T-helper 2 cell treated with Interferon-gamma antibody and Interleukin-4, amounts not matched to agents 5 μg/mL and 100 μg/mL, for 36 hours (primary cell): ENCODE measurements around the gene RAB17.

Experiments
- DNase-seq: peaks from one replicate; pipeline ENCODE4 v3.0.0; 2021; ENCODE audit warnings: low spot score
- H3K27ac Mint-ChIP-seq: one replicate; pipeline ENCODE4 v1.8.0; 2021; ENCODE audit warnings: mild to moderate bottlenecking, mixed read lengths
- H3K27me3 Mint-ChIP-seq: one replicate; pipeline ENCODE4 v1.8.0; 2021; ENCODE audit warnings: low read depth, mixed read lengths
- H3K36me3 Mint-ChIP-seq: one replicate; pipeline ENCODE4 v1.8.0; 2021; ENCODE audit warnings: low read depth, mixed read lengths
- H3K4me1 Mint-ChIP-seq: one replicate; pipeline ENCODE4 v1.8.0; 2021; ENCODE audit warnings: low read depth, mixed read lengths
- H3K4me3 Mint-ChIP-seq: one replicate; pipeline ENCODE4 v1.8.0; 2022; ENCODE audit warnings: mild to moderate bottlenecking, moderate library complexity, mixed read lengths
- H3K9me3 Mint-ChIP-seq: one replicate; pipeline ENCODE4 v1.8.0; 2021; ENCODE audit warnings: mixed read lengths

Gene RAB17

GRCh38 chr2:237590272-237591140 lies at the start of gene RAB17:
Gene RAB17, minus strand, starts transcription at chr2:237590734. Its CDS starts 4,580 bp downstream, at chr2:237586154.
- peak within 1 kb of the TSS; percentile 22 for H3K4me3 Mint-ChIP-seq
- H3K27me3 Mint-ChIP-seq, result peaks cover 13% of the 10 kb centered on the region
- H3K9me3 Mint-ChIP-seq, result no peaks in the 10 kb centered on the region
- no peaks in the 10 kb centered on the region for H3K36me3 Mint-ChIP-seq
- H3K4me1 Mint-ChIP-seq, result peaks cover 8% of the 10 kb centered on the region
- no peak for DNase-seq
- no peak within 1 kb of the TSS for H3K27ac Mint-ChIP-seq

GRCh38 chr2:237639836-237640220 lies 49.3 kb upstream of the RAB17 start:
- no peak overlapping the region for H3K27ac Mint-ChIP-seq
- no peak overlapping the region for H3K4me3 Mint-ChIP-seq
- no peaks in the 10 kb centered on the region for H3K36me3 Mint-ChIP-seq
- H3K27me3 Mint-ChIP-seq, result peaks cover 16% of the 10 kb centered on the region
- DNase-seq, result no peak
- H3K9me3 Mint-ChIP-seq, result peaks cover 8% of the 10 kb centered on the region
- peaks cover 5% of the 10 kb centered on the region for H3K4me1 Mint-ChIP-seq

- H3K4me1 Mint-ChIP-seq, result peaks cover 5% of the 10 kb centered on the region
- H3K36me3 Mint-ChIP-seq, result no peaks in the 10 kb centered on the region
- no peak for DNase-seq
- H3K27me3 Mint-ChIP-seq, result peaks cover 18% of the 10 kb centered on the region
- peaks cover 10% of the 10 kb centered on the region for H3K9me3 Mint-ChIP-seq
- H3K4me3 Mint-ChIP-seq, result no peak overlapping the region
- H3K27ac Mint-ChIP-seq, result no peak overlapping the region
These were observed 48.7 kb upstream of the RAB17 start for GRCh38 chr2:237639052-237639835.

- Mint-ChIP-seq H3K27me3 (peaks cover 16% of the 10 kb centered on the region), H3K9me3 (peaks cover 10% of the 10 kb centered on the region), H3K4me1 (peaks cover 5% of the 10 kb centered on the region), H3K36me3 (no peaks in the 10 kb centered on the region), H3K27ac (no peak overlapping the region), H3K4me3 (no peak overlapping the region)
- no peak for DNase-seq
These were observed 47.6 kb upstream of the RAB17 start for GRCh38 chr2:237638176-237638575.

GRCh38 chr2:237637429-237638135 lies 47.0 kb upstream of the RAB17 start:
- Mint-ChIP-seq H3K36me3 (no peaks in the 10 kb centered on the region), H3K27me3 (peaks cover 16% of the 10 kb centered on the region), H3K9me3 (peaks cover 10% of the 10 kb centered on the region), H3K4me1 (peaks cover 5% of the 10 kb centered on the region), H3K4me3 (no peak overlapping the region), H3K27ac (no peak overlapping the region)
- DNase-seq, result no peak

GRCh38 chr2:237636578-237636977 lies 46.0 kb upstream of the RAB17 start:
- H3K27me3 Mint-ChIP-seq, result peaks cover 16% of the 10 kb centered on the region
- no peaks in the 10 kb centered on the region for H3K36me3 Mint-ChIP-seq
- H3K9me3 Mint-ChIP-seq, result peaks cover 10% of the 10 kb centered on the region
- no peak overlapping the region for H3K4me3 Mint-ChIP-seq
- H3K27ac Mint-ChIP-seq, result no peak overlapping the region
- no peak for DNase-seq
- peaks cover 5% of the 10 kb centered on the region for H3K4me1 Mint-ChIP-seq

- H3K27me3 Mint-ChIP-seq, result peaks cover 36% of the 10 kb centered on the region
- peaks cover 9% of the 10 kb centered on the region for H3K4me1 Mint-ChIP-seq
- no peak overlapping the region for H3K4me3 Mint-ChIP-seq
- H3K27ac Mint-ChIP-seq, result no peak overlapping the region
- no peak for DNase-seq
- H3K36me3 Mint-ChIP-seq, result no peaks in the 10 kb centered on the region
- peaks cover 10% of the 10 kb centered on the region for H3K9me3 Mint-ChIP-seq
These were observed 42.6 kb upstream of the RAB17 start for GRCh38 chr2:237633061-237633561.

GRCh38 chr2:237631801-237632585 lies 41.5 kb upstream of the RAB17 start:
- H3K4me1 Mint-ChIP-seq, result peaks cover 11% of the 10 kb centered on the region
- no peaks in the 10 kb centered on the region for H3K36me3 Mint-ChIP-seq
- no peak overlapping the region for H3K27ac Mint-ChIP-seq
- DNase-seq, result no peak
- H3K27me3 Mint-ChIP-seq, result peaks cover 39% of the 10 kb centered on the region
- H3K4me3 Mint-ChIP-seq, result no peak overlapping the region
- peaks cover 10% of the 10 kb centered on the region for H3K9me3 Mint-ChIP-seq

GRCh38 chr2:237631007-237631785 lies 40.7 kb upstream of the RAB17 start:
- Mint-ChIP-seq H3K4me3 (no peak overlapping the region), H3K27me3 (peaks cover 40% of the 10 kb centered on the region), H3K4me1 (peaks cover 6% of the 10 kb centered on the region), H3K36me3 (no peaks in the 10 kb centered on the region), H3K9me3 (peaks cover 5% of the 10 kb centered on the region), H3K27ac (no peak overlapping the region)
- no peak for DNase-seq

- no peak for DNase-seq
- Mint-ChIP-seq H3K4me1 (peaks cover 6% of the 10 kb centered on the region), H3K27me3 (peaks cover 46% of the 10 kb centered on the region), H3K27ac (no peak overlapping the region), H3K9me3 (peaks cover 5% of the 10 kb centered on the region), H3K36me3 (no peaks in the 10 kb centered on the region), H3K4me3 (no peak overlapping the region)
These were observed 39.9 kb upstream of the RAB17 start for GRCh38 chr2:237630216-237631000.

- Mint-ChIP-seq H3K27ac (no peak overlapping the region), H3K4me1 (peaks cover 6% of the 10 kb centered on the region), H3K9me3 (peaks cover 2% of the 10 kb centered on the region), H3K27me3 (peaks cover 50% of the 10 kb centered on the region), H3K36me3 (no peaks in the 10 kb centered on the region), H3K4me3 (no peak overlapping the region)
- no peak for DNase-seq
These were observed 39.2 kb upstream of the RAB17 start for GRCh38 chr2:237629739-237630138.

- H3K27me3 Mint-ChIP-seq, result peaks cover 53% of the 10 kb centered on the region
- no peak overlapping the region for H3K4me3 Mint-ChIP-seq
- H3K4me1 Mint-ChIP-seq, result peaks cover 6% of the 10 kb centered on the region
- no peaks in the 10 kb centered on the region for H3K9me3 Mint-ChIP-seq
- no peak overlapping the region for H3K27ac Mint-ChIP-seq
- no peaks in the 10 kb centered on the region for H3K36me3 Mint-ChIP-seq
- DNase-seq, result no peak
These were observed 38.6 kb upstream of the RAB17 start for GRCh38 chr2:237629188-237629534.
